Dermis blood vessel endothelial cell (primary cell): ENCODE measurements around the gene ZNF133. TPM values are rescaled to one million over a fixed set of nuclear protein-coding genes. Genes with fewer than 3 reads are reported as not detected.
A peak's percentile ranks its signal among the peaks of the same experiment; 100 is the strongest.
"Not testable (repeated sequence)": the region's sequence is repeated elsewhere in the genome, so short reads cannot be mapped to it uniquely, and the experiment has no call there.

Source experiments
- DNase-seq: peaks from one replicate; pipeline ENCODE4 v3.0.0; 2010
- total RNA-seq: library from RNA; depleted of rRNA; stranded (reverse); fragments of >200 nt; gene quantifications from 2 replicates; pipeline ENCODE4 v1.2.3, GENCODE V29; 2014

Gene ZNF133
- 17.8 and 27.9 TPM in 2 replicates for total RNA-seq

GRCh38 chr20:18287915-18288748 is at the start of gene ZNF133:
ZNF133 (plus strand) TSS chr20:18288527; CDS start chr20:18305687, 17,160 bp downstream.
- peak; percentile 96 for DNase-seq

GRCh38 chr20:18240997-18241396 is 47.3 kb upstream of the ZNF133 start:
- DNase-seq = no peak

- DNase-seq = no peak
Measured at GRCh38 chr20:18243802-18244201, 44.5 kb upstream of the ZNF133 start.

- DNase-seq = not testable (repeated sequence)
Measured at GRCh38 chr20:18248545-18248944, 39.8 kb upstream of the ZNF133 start.

- DNase-seq = no peak
Measured at GRCh38 chr20:18250217-18250616, 38.1 kb upstream of the ZNF133 start.

GRCh38 chr20:18252597-18253451 is 35.5 kb upstream of the ZNF133 start:
- DNase-seq = no peak

GRCh38 chr20:18254615-18255014 is 33.7 kb upstream of the ZNF133 start:
- no peak for DNase-seq

- DNase-seq = no peak
Measured at GRCh38 chr20:18255526-18255925, 32.8 kb upstream of the ZNF133 start.

- DNase-seq = no peak
Measured at GRCh38 chr20:18256440-18257090, 31.8 kb upstream of the ZNF133 start.

GRCh38 chr20:18258126-18258860 is 30.0 kb upstream of the ZNF133 start:
- peak; percentile 7 for DNase-seq

- DNase-seq = no peak
Measured at GRCh38 chr20:18259730-18260129, 28.6 kb upstream of the ZNF133 start.

GRCh38 chr20:18263723-18264122 is 24.6 kb upstream of the ZNF133 start:
- no peak for DNase-seq

- DNase-seq = no peak
Measured at GRCh38 chr20:18265441-18265840, 22.9 kb upstream of the ZNF133 start.

- DNase-seq = no peak
Measured at GRCh38 chr20:18266282-18266681, 22.0 kb upstream of the ZNF133 start.

- peak; percentile 79 for DNase-seq
Measured at GRCh38 chr20:18267815-18268214, 20.5 kb upstream of the ZNF133 start.

GRCh38 chr20:18271160-18271559 is 17.2 kb upstream of the ZNF133 start:
- no peak for DNase-seq

- peak; percentile 6 for DNase-seq
Measured at GRCh38 chr20:18272451-18272850, 15.9 kb upstream of the ZNF133 start.

GRCh38 chr20:18273738-18274137 is 14.6 kb upstream of the ZNF133 start:
- no peak for DNase-seq

GRCh38 chr20:18275960-18276359 is 12.4 kb upstream of the ZNF133 start:
- DNase-seq = not testable (repeated sequence)

GRCh38 chr20:18276821-18277220 is 11.5 kb upstream of the ZNF133 start:
- DNase-seq = peak; percentile 82

GRCh38 chr20:18279242-18279641 is 9.1 kb upstream of the ZNF133 start:
- DNase-seq = no peak

- peak; percentile 14 for DNase-seq
Measured at GRCh38 chr20:18284805-18285533, 3.4 kb upstream of the ZNF133 start.
